CD4-positive, CD25-positive, alpha-beta regulatory T cell (primary cell): ENCODE measurements around the gene COL26A1. TPM values are rescaled to one million over a fixed set of nuclear protein-coding genes. Genes with fewer than 3 reads are reported as not detected.
A peak's percentile ranks its signal among the peaks of the same experiment; 100 is the strongest.

Source experiments
- ATAC-seq, 2 donors: fragments of 150-1000 bp; cut with Tn5 transposase; one replicate each; pipeline ENCODE4 v1.10.0; 2021; ENCODE audit warnings: low read depth in 2 of 2, moderate number of reproducible peaks in 2 of 2, moderate library complexity in 1 of 2
- DNase-seq, 3 donors: peaks; one replicate each; pipeline versions ENCODE4 v3.0.0 to v3.0.0-alpha.2; 2012 to 2022; ENCODE audit warnings: mixed read lengths in 1 of 3
- H3K27ac ChIP-seq: one replicate; pipeline ENCODE4 v1.7.0; 2013; ENCODE audit warnings: mild to moderate bottlenecking, low read length; ENCODE audit not compliant: insufficient read depth, poor library complexity, severe bottlenecking
- H3K27me3 ChIP-seq: one replicate; pipeline ENCODE4 v1.7.0; 2013; ENCODE audit warnings: low read length; ENCODE audit not compliant: control insufficient read depth, insufficient read depth
- H3K36me3 ChIP-seq: one replicate; pipeline ENCODE4 v1.7.0; 2013; ENCODE audit warnings: mild to moderate bottlenecking, low read length, moderate library complexity; ENCODE audit not compliant: control insufficient read depth, insufficient read depth
- H3K4me1 ChIP-seq: 2 replicates; pipeline ENCODE4 v1.7.0; 2013; ENCODE audit warnings: mild to moderate bottlenecking, low read length; ENCODE audit not compliant: insufficient read depth, control insufficient read depth, poor library complexity, severe bottlenecking
- H3K4me3 ChIP-seq: one replicate; pipeline ENCODE4 v1.7.0; 2013; ENCODE audit warnings: low read depth, mild to moderate bottlenecking, low read length, moderate library complexity
- H3K9me3 ChIP-seq, 2 experiments: 1 replicate in 1 of 2; 2 replicates in 1 of 2; pipeline ENCODE4 v1.7.0; 2013; ENCODE audit warnings: low read length in 2 of 2, mild to moderate bottlenecking in 1 of 2, moderate library complexity in 1 of 2; ENCODE audit not compliant: control insufficient read depth in 2 of 2
- H3K27ac Mint-ChIP-seq, 3 donors: one replicate each; pipeline ENCODE4 v1.8.0; 2020 to 2022; ENCODE audit warnings: mild to moderate bottlenecking in 3 of 3, mixed read lengths in 3 of 3, moderate library complexity in 2 of 3
- H3K27me3 Mint-ChIP-seq: one replicate; pipeline ENCODE4 v1.8.0; 2022; ENCODE audit warnings: mild to moderate bottlenecking, mixed read lengths
- H3K36me3 Mint-ChIP-seq: one replicate; pipeline ENCODE4 v1.8.0; 2020; ENCODE audit warnings: mixed read lengths
- H3K4me1 Mint-ChIP-seq, 4 donors: one replicate each; pipeline ENCODE4 v1.8.0; 2020 to 2022; ENCODE audit warnings: mixed read lengths in 4 of 4, mild to moderate bottlenecking in 1 of 4
- H3K4me3 Mint-ChIP-seq, 4 donors: one replicate each; pipeline ENCODE4 v1.8.0; 2020 to 2022; ENCODE audit warnings: mild to moderate bottlenecking in 4 of 4, mixed read lengths in 4 of 4, moderate library complexity in 3 of 4
- H3K9me3 Mint-ChIP-seq, 7 donors: one replicate each; pipeline ENCODE4 v1.8.0; 2020 to 2022; ENCODE audit warnings: mixed read lengths in 7 of 7, mild to moderate bottlenecking in 3 of 7, moderate library complexity in 2 of 7
- polyA plus RNA-seq, 4 donors: library from polyadenylated mRNA; unstranded; fragments of 300-500 nt; fragmentation: Illumina TruSeq; gene quantifications; one replicate each; pipeline ENCODE4 v1.2.3, GENCODE V29; 2021
- total RNA-seq: library from RNA; stranded (reverse); gene quantifications from one replicate; pipeline ENCODE4 v1.2.3, GENCODE V29; 2022

The COL26A1 gene
- total and polyA plus RNA-seq, 5 donors from 2014 or later, result not detected

DNA sequence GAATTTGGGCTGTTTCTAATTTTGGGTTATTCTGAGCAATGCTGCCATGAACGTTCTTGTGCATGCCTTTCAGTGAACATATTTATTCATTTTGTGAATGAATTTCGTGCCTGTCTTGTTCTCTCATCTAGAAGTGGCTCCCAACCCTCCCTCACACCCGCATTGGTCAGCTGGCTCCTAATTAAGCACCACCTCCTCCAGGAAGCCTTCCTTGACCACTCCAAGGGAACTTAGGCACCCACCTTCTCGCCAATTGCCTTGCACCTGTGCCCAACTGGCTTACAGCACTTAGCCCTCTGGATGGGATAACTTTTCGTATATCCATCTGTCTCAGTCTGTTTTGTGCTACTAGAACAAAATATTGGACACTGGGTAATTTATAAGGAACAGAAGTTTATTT, 159.3 kb downstream of the COL26A1 start:
- no peaks in the 10 kb centered on the region for H3K36me3 ChIP-seq
- DNase-seq (no peak), ATAC-seq (no peak)
- H3K4me3 ChIP-seq, result no peak overlapping the region
- H3K27ac Mint-ChIP-seq, result no peak overlapping the region
- no peak overlapping the region for H3K27ac ChIP-seq
- H3K4me1 ChIP-seq, result no peaks in the 10 kb centered on the region
- no peaks in the 10 kb centered on the region for H3K36me3 Mint-ChIP-seq
- H3K27me3 ChIP-seq, result no peaks in the 10 kb centered on the region
- peaks cover 11% of the 10 kb centered on the region for H3K27me3 Mint-ChIP-seq
- peaks cover 0 to 9% (median 0%) of the 10 kb centered on the region in 7 donors for H3K9me3 Mint-ChIP-seq
- no peak overlapping the region for H3K4me3 Mint-ChIP-seq
- H3K4me1 Mint-ChIP-seq, result no peaks in the 10 kb centered on the region
- H3K9me3 ChIP-seq, result no peaks in the 10 kb centered on the region

DNA sequence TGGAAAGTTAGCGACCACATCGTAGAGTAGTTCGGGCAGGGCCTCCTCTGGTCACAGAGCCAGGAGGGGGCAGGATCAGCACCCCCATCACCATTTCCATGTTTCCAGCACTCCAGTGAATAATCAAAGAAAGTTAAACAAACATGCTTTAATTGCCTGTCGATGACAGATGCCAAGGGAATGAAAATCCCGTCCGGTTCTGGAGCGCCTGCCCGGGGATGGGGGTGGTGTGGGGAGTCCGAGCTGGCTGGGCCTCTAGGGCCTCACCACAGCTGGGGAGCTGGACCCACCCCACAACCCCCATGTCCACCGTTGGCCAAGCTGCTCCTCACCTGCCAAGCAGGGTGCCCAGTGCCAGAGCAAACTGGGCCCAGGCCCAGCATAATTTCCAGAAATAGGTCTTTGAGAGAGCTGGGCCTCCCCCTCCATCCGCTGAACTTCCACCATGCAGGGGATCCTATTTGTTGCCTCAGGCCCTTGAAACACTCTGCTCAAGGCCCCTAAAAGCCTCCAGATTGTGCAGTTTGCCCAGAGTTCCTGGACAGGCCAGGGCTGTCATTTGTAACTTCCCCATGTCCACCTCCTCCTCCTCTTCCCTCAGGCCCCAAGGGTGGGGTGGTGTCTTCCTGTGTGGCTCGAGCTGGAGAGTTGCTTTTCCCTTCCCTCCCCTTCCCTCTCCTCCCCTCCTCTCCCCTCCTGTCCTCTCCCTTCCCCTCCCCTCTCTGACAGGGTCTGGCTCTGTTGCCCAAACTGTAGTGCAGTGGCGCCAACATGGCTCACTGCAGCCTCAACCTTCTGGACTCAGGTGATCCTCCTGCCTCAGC, 165.4 kb downstream of the COL26A1 start:
- Mint-ChIP-seq H3K9me3 (peaks cover 0 to 4% (median 0%) of the 10 kb centered on the region in 7 donors), H3K4me1 (no peaks in the 10 kb centered on the region), H3K36me3 (no peaks in the 10 kb centered on the region), H3K4me3 (no peak overlapping the region), H3K27me3 (peaks cover 9% of the 10 kb centered on the region), H3K27ac (no peak overlapping the region)
- Histone ChIP-seq H3K27me3 (peaks cover 2% of the 10 kb centered on the region), H3K36me3 (no peaks in the 10 kb centered on the region), H3K4me1 (no peaks in the 10 kb centered on the region), H3K4me3 (no peak overlapping the region), H3K27ac (no peak overlapping the region), H3K9me3 (no peaks in the 10 kb centered on the region)
- ATAC-seq, result no peak
- DNase-seq, result no peak

DNA sequence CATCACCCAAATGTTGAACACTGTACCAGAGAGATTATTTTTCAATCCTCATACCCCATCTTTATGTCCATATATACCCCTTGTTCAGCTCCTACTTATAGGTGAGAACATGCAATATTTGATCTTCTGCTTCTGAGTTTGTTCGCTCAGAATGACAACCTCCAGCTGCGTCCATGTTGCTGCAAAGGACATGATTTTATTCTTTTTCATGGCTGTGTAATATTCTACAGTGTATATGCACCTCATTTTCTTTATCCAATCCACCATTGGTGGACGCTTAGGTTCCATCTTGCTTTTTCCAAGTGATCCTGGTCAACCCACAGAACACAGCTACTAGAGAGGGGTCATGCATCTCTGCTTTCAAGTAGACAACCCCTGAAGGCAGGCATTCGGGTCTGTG, 166.9 kb downstream of the COL26A1 start:
- no peak for DNase-seq
- peak overlapping the region in 1 of 4 donors; percentile 4 for H3K4me3 Mint-ChIP-seq
- H3K27me3 ChIP-seq, result peaks cover 2% of the 10 kb centered on the region
- H3K36me3 ChIP-seq, result no peaks in the 10 kb centered on the region
- H3K27me3 Mint-ChIP-seq, result peaks cover 7% of the 10 kb centered on the region
- H3K9me3 Mint-ChIP-seq, result peaks cover 0 to 3% (median 0%) of the 10 kb centered on the region in 7 donors
- H3K36me3 Mint-ChIP-seq, result no peaks in the 10 kb centered on the region
- H3K4me1 ChIP-seq, result no peaks in the 10 kb centered on the region
- no peaks in the 10 kb centered on the region for H3K4me1 Mint-ChIP-seq
- no peak for ATAC-seq
- no peak overlapping the region for H3K27ac ChIP-seq
- no peaks in the 10 kb centered on the region for H3K9me3 ChIP-seq
- no peak overlapping the region for H3K4me3 ChIP-seq
- no peak overlapping the region for H3K27ac Mint-ChIP-seq

DNA sequence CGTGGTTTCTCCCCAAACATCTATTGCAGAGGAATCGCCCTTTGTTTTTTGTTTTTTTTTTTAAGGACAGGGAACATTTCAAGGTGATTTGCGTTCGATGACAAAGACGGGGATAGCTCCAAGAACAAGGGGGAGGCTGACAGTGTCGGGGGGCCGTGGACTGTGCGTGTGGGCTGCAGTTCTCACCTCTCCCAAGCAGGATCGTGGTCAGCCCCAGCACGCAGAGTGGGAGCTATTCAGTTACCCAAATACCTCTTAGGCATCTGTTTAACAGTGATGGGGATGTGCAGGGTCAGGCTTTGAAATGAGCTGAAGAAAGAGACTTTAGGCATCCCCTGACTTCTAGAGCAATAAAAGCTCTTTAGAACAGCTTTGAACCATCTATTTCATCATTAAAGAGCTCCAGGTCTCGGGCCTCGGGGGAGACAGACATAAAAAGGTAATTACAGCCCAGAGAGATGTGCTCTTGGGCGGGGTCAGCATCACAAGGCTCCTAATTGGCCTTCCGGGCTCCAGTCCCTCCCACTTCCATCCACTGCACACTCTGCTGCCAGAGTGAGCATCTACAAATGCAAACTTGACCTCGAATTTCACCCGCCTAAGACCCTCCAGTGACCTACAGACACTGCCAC, 169.2 kb downstream of the COL26A1 start:
- DNase-seq, result no peak
- H3K27me3 Mint-ChIP-seq, result peaks cover 4% of the 10 kb centered on the region

DNA sequence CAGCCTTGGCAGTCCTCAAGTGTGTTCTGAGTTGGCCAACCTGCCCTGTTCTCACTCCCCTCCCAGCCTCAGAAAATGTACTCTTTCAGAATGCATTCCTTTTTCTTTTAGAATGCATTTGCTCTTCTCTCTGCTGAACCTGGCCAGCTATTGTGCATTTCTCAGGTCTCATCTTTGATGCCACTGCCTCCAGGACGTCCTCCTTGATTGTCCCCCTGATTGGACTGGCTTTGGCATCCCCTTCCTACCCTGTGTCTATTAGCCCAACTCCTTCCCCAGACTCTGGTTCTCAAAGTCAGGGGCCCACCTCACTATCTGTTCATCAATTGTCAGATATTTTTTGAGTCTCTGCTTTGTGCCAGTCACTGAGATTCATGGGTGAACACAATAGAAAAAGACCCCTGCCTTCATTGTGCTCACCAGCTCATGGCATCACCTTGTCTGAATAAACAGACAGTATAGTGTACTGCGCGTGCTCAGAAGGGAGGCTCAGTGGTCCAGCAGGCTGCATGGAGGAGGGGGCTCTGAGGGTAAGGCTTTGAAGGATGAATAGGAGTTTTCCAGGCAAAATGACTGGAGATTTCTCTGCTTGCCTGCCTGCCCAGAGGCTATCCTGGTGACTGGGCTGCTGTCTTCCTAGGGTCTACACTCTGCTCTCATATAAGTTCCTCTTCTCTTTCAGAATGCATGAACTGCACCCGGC, 169.9 kb downstream of the COL26A1 start:
- H3K27me3 Mint-ChIP-seq, result peaks cover 4% of the 10 kb centered on the region
- Histone ChIP-seq H3K36me3 (no peaks in the 10 kb centered on the region), H3K27ac (no peak overlapping the region), H3K4me3 (no peak overlapping the region), H3K9me3 (no peaks in the 10 kb centered on the region), H3K27me3 (peaks cover 2% of the 10 kb centered on the region), H3K4me1 (no peaks in the 10 kb centered on the region)
- no peaks in the 10 kb centered on the region for H3K36me3 Mint-ChIP-seq
- no peak overlapping the region for H3K4me3 Mint-ChIP-seq
- peaks cover 0 to 2% (median 0%) of the 10 kb centered on the region in 7 donors for H3K9me3 Mint-ChIP-seq
- DNase-seq, result no peak
- no peak overlapping the region for H3K27ac Mint-ChIP-seq
- no peaks in the 10 kb centered on the region for H3K4me1 Mint-ChIP-seq
- ATAC-seq, result no peak

More for the DNA sequence above, 169.2 kb downstream of the COL26A1 start:
- Mint-ChIP-seq H3K9me3 (peaks cover 0 to 2% (median 0%) of the 10 kb centered on the region in 7 donors), H3K27ac (no peak overlapping the region), H3K4me1 (no peaks in the 10 kb centered on the region), H3K36me3 (no peaks in the 10 kb centered on the region), H3K4me3 (no peak overlapping the region)
- Histone ChIP-seq H3K4me1 (no peaks in the 10 kb centered on the region), H3K27ac (no peak overlapping the region), H3K36me3 (no peaks in the 10 kb centered on the region), H3K4me3 (no peak overlapping the region), H3K27me3 (peaks cover 2% of the 10 kb centered on the region), H3K9me3 (no peaks in the 10 kb centered on the region)
- ATAC-seq, result no peak

DNA sequence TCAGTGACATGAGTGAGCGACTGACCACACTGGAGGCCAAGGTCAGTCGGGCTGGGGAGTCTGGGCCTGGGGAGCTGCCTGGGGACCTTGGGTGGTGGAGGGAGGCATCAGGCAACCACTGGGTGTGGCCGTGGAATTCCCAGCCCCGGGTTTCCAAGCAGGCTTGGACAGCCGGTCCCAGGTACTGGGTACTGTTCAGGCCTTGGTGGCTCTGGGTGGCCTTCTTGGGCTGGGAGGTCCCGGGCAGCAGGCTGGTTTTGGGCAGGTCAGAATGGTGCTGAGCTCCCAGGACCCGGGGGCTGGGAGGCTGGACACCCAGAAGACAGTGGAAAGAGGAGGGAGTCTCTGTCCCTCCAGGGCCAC, 170.4 kb downstream of the COL26A1 start:
- no peaks in the 10 kb centered on the region for H3K9me3 ChIP-seq
- no peak for ATAC-seq
- Mint-ChIP-seq H3K27ac (no peak overlapping the region), H3K9me3 (peaks cover 0 to 2% (median 0%) of the 10 kb centered on the region in 7 donors), H3K36me3 (no peaks in the 10 kb centered on the region), H3K4me1 (no peaks in the 10 kb centered on the region), H3K4me3 (no peak overlapping the region), H3K27me3 (peaks cover 4% of the 10 kb centered on the region)
- no peaks in the 10 kb centered on the region for H3K36me3 ChIP-seq
- no peak for DNase-seq
- no peak overlapping the region for H3K27ac ChIP-seq
- no peak overlapping the region for H3K4me3 ChIP-seq
- no peaks in the 10 kb centered on the region for H3K4me1 ChIP-seq
- peaks cover 2% of the 10 kb centered on the region for H3K27me3 ChIP-seq

DNA sequence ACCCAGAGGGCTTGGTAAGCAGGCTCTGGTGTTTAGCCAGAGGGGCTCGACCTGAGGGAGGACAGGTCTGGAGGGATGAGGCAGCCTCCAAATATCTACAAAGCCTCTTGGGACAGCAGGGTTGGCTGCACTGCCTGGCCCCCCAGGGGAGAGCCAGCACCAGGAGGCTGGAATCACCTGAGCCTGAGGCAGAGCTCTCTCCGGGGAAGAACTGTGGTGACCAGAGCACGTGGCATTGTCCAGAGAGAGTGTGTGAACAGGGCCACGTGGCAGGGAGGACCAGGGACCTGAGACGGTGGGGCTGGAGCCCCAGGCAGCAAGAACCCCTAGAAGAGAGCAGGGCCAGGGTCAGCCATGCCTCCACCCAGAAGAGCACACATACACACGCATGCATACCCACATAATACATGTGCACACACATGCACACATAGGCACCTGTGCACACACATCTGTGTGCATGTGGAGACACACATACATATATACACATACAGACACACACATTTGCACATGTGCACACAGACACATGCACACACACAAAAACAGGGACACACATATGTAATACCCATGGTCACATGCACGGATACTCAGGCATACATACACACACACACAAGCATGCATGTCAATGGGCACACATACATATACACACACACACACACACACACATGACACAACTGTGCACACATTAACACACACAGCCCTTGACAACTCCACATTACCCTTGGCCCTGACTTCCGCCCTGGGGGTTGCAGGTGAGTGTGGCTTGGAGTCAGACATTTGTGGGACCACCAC, 171.5 kb downstream of the COL26A1 start:
- no peak for ATAC-seq
- no peak overlapping the region for H3K4me3 ChIP-seq
- Mint-ChIP-seq H3K4me1 (no peaks in the 10 kb centered on the region), H3K36me3 (no peaks in the 10 kb centered on the region), H3K27ac (no peak overlapping the region), H3K27me3 (peaks cover 4% of the 10 kb centered on the region), H3K4me3 (no peak overlapping the region), H3K9me3 (peaks cover 0 to 2% (median 0%) of the 10 kb centered on the region in 7 donors)
- no peak overlapping the region for H3K27ac ChIP-seq
- H3K9me3 ChIP-seq, result no peaks in the 10 kb centered on the region
- no peaks in the 10 kb centered on the region for H3K36me3 ChIP-seq
- H3K27me3 ChIP-seq, result peaks cover 2% of the 10 kb centered on the region
- no peak for DNase-seq
- H3K4me1 ChIP-seq, result no peaks in the 10 kb centered on the region
